ENCODE measurements around the gene GPS1. TPM values are rescaled to one million over a fixed set of nuclear protein-coding genes. Genes with fewer than 3 reads are reported as not detected.

Gene GPS1
- total and polyA plus RNA-seq, 10 of the 15 experiments (the other 5 are each of a cell fraction or from before 2014, with no cell fraction given): 2.2 to 146 (median 77.7) TPM

- 95% methylated on average over 9 of the region's 9 CpGs for WGBS (ENCODE audit: insufficient coverage, insufficient replicate concordance, low lambda C conversion rate, missing lambda C conversion rate)
- TF ChIP-seq RELB (IDR thresholded peaks at IDR 0.05; ENCODE audit: low read depth) (no peak), RBBP5 (conservative IDR thresholded peaks at IDR 0.05) (no peak), TARDBP (IDR thresholded peaks at IDR 0.05; ENCODE audit: borderline replicate concordance) (no peak), ZBTB40 (IDR thresholded peaks at IDR 0.05; ENCODE audit: borderline replicate concordance) (no peak), RB1 (IDR thresholded peaks at IDR 0.05; ENCODE audit: borderline replicate concordance) (no peak), NFXL1 (IDR thresholded peaks at IDR 0.05; ENCODE audit: borderline replicate concordance) (no peak), SMC3 (IDR thresholded peaks at IDR 0.05; ENCODE audit: borderline replicate concordance, low read length) (no peak), ELK1 (IDR thresholded peaks at IDR 0.05; ENCODE audit: low read depth, low read length) (no peak), SKIL (IDR thresholded peaks at IDR 0.05; ENCODE audit: low read depth, poor library complexity, severe bottlenecking) (no peak)
- H3K36me3 ChIP-seq (ENCODE audit: control insufficient read depth in 2 of 2, insufficient read depth in 2 of 2, low read length in 1 of 2): peaks cover 3 to 19% of the 10 kb centered on the region in 2 experiments; a peak in 3 of 4 replicates
- no peak overlapping the region for H3K9ac ChIP-seq (ENCODE audit: control insufficient read depth, insufficient read depth, low read length)
- intact Hi-C loops (cut with micrococcal nuclease; ENCODE audit: unreplicated experiment): no loop called here
- H3K9me3 ChIP-seq (replicated peaks; ENCODE audit: control insufficient read depth, insufficient read depth, low read length): no peaks in the 10 kb centered on the region
- peaks cover 20% of the 10 kb centered on the region for H3K79me2 ChIP-seq (ENCODE audit: control insufficient read depth, insufficient read depth, low read length)
- H3K4me1 ChIP-seq (ENCODE audit: control insufficient read depth, insufficient read depth, low read length): peaks cover 8% of the 10 kb centered on the region
- no peaks in the 10 kb centered on the region for H4K20me1 ChIP-seq (ENCODE audit: control insufficient read depth, insufficient read depth)
- no TSS peak for BruUV-seq (replicated peaks)
- H3K27me3 ChIP-seq (replicated peaks in 1 of 2; ENCODE audit: control insufficient read depth in 2 of 2, insufficient read depth in 2 of 2, low read length in 1 of 2): no peaks in the 10 kb centered on the region
- H3K4me3 ChIP-seq: no peak overlapping the region
- DNase-seq (ENCODE audit: low read depth, low spot score) (no peak), ATAC-seq (no peak), FAIRE-seq (no peak)
- ChIA-PET SMC1A (ENCODE audit: uncharacterized antibody, unreplicated experiment) (interaction anchor here (0.8 kb wide), 1 partner anchor 25 kb away, joined by 3 read pairs; the partner anchor contains the start of gene DCXR), RAD21 (ENCODE audit: unreplicated experiment) (no interaction called here), POLR2A (no interaction called here), CTCF (no interaction called here)
- in situ Hi-C loops (cut with MboI): no loop called here
- H2AFZ ChIP-seq (ENCODE audit: control insufficient read depth, low read depth, low read length): no peak overlapping the region
- H3K27ac ChIP-seq (ENCODE audit: control insufficient read depth, insufficient read depth): no peak overlapping the region
- H3K4me2 ChIP-seq (ENCODE audit: control insufficient read depth, insufficient read depth): no peak overlapping the region
These were observed 11.3 kb downstream of the GPS1 start for GRCh38 chr17:82062984-82063368.
